ENCODE measurements around the gene LARP4B. TPM values are rescaled to one million over a fixed set of nuclear protein-coding genes. Genes with fewer than 3 reads are reported as not detected.

The LARP4B gene
- total RNA-seq, 1 experiment from 2014 or later: 122 TPM

DNA sequence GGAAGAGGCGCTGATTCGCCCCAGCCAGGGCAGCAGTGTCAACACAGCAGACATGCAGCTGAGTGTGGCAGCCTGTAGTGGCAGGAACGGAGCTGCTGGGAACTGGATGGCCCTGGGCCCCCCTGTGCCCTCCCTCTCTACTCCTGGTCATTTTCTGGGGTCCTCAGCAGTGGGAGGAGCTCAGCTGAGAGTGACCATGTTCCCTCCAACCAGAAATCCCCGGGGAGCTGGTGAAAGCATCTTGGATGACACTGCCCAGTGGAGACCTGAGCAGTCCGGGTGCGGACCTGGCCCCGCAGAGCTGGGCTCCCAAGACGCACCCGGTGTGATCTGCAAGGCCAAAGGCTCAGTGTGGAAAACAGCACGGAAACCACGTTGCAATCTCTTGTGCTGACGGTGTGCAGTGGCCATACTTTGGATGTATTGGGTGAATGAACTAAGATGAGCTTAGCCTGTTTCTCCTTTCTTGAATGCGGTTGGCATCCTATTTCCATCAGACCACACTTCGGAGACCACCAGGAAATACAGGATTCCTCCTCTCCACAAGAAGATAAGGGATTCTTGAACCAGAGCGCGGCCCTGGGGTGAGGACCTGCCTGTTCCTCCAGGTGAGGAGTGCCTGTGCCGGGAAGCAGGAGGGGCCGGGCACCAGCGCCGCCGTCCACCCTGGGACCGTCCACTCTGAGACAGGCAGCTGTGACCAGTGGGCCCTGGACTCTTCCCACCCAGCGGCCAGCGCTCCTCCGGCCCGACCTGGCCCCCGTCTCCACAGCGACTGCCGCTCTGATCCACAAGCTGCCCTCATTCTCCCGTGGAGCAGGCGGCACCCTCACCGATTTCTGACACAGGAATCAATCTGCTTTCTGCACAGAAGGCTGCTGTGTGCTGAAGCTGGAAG is 148.5 kb downstream of the LARP4B start:
- Histone ChIP-seq H3K9ac (ENCODE audit: low read length) (no peak overlapping the region), H4K20me1 (ENCODE audit: insufficient read depth) (no peaks in the 10 kb centered on the region), H3K4me3 (replicated peaks in 1 of 2; ENCODE audit: low read depth in 1 of 2, low read length in 2 of 2) (no peak overlapping the region), H3K79me2 (ENCODE audit: insufficient read depth, low read length) (no peaks in the 10 kb centered on the region), H3K4me1 (ENCODE audit: control insufficient read depth in 1 of 2, insufficient read depth in 2 of 2, low read length in 2 of 2) (peaks cover 6 to 20% of the 10 kb centered on the region in 2 experiments; a peak in 3 of 4 replicates), H3K9me2 (ENCODE audit: insufficient read depth) (no peaks in the 10 kb centered on the region), H3K27me3 (ENCODE audit: insufficient read depth, low read length) (peaks cover 3% of the 10 kb centered on the region; the same call in 1 of the 2 replicates), H2AFZ (ENCODE audit: low read depth, low read length, poor library complexity, severe bottlenecking) (no peak overlapping the region), H3K27ac (ENCODE audit: low read depth, low read length) (no peak overlapping the region), H3K9me3 (ENCODE audit: control insufficient read depth in 1 of 2, insufficient read depth in 1 of 2, low read depth in 1 of 2, low read length in 2 of 2) (no peaks in the 10 kb centered on the region), H3K36me3 (ENCODE audit: control insufficient read depth in 1 of 2, insufficient read depth in 2 of 2, low read length in 2 of 2) (no peaks in the 10 kb centered on the region), H3K4me2 (ENCODE audit: low read length) (no peak overlapping the region)
- TF ChIP-seq CBX3 (IDR thresholded peaks at IDR 0.05; ENCODE audit: low read depth) (no peak), CEBPB (IDR thresholded peaks at IDR 0.05; ENCODE audit: low read depth) (no peak), YY1 (IDR thresholded peaks at IDR 0.05; ENCODE audit: extremely low read depth, insufficient replicate concordance, low read depth, low read length) (no peak), TCF7L2 (IDR thresholded peaks at IDR 0.05; ENCODE audit: borderline replicate concordance, extremely low read depth, insufficient read depth, insufficient read length) (no peak), POLR2AphosphoS5 (IDR thresholded peaks at IDR 0.05; ENCODE audit: low read depth, low read length) (no peak), EZH2 (IDR thresholded peaks at IDR 0.05) (no peak), JUND (IDR thresholded peaks at IDR 0.05) (no peak)
- ChIA-PET POLR2A (no interaction called here), RAD21 (ENCODE audit: low non-redundant PET in 1 of 2, low total read pairs in 2 of 2, uncharacterized antibody in 2 of 2, unreplicated experiment in 2 of 2) (no interaction called here), CTCF (no interaction called here)
- DNase-seq (ENCODE audit: low read depth, low spot score): no peak
- intact Hi-C loops (cut with micrococcal nuclease): loop anchor here (10.0 kb wide), 1 partner anchor 198 kb away; no protein-coding TSS in a partner anchor
- BruUV-seq (replicated peaks): no TSS peak
- ATAC-seq: no peak

Measured in HCT116 (cell line).